ENCODE measurements around the gene IPO5.

Gene IPO5

DNA sequence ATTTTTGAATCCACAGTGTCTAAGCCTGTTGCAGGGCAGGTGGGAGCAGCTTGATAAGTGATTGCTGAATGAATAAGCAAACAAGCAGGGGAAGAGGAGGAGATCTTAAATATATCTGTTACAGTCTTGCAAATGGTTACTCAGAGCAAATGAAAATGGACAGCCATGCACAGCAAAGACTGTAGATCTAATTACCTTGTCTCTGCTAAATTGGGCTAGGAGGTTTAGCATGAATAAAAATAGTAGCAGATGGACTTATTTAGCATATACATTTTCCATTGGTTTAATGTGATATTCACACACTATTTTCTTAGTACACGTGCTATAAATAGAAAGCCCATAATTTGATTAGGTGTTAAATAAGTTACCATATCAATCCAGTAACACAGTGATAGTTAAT is 116.5 kb downstream of the IPO5 start:
- Histone ChIP-seq H3K9ac (ENCODE audit: low read depth, low read length) (no peak overlapping the region), H3K4me3 (ENCODE audit: low read depth, low read length) (no peak overlapping the region), H3K27me3 (ENCODE audit: control insufficient read depth, insufficient read depth, low read length) (no peaks in the 10 kb centered on the region), H3K9me3 (ENCODE audit: control insufficient read depth, insufficient read depth, low read length) (no peaks in the 10 kb centered on the region), H3K36me3 (ENCODE audit: control insufficient read depth, insufficient read depth, low read length) (no peaks in the 10 kb centered on the region), H3K4me1 (ENCODE audit: control insufficient read depth, insufficient read depth, low read length) (no peaks in the 10 kb centered on the region)

DNA sequence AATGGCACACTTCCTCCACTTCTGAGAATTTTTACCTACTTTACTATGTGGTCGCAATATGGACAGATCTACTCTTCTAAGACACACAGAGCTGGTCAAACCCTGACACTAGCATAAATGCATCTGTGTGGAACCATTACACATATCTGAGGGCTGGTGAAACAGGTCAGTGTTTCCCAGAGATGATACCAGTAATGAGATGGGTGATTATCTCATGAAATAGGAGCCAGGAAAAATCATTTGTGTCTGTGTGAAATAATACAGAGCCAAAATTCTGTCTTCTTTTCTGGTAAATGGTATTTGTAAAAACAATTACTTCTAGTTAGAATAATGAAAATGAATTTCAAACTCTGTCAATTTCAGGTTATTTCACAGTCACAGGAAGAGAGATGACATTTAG is 117.8 kb downstream of the IPO5 start:
- Histone ChIP-seq H3K27me3 (ENCODE audit: control insufficient read depth, insufficient read depth, low read length) (no peaks in the 10 kb centered on the region), H3K36me3 (ENCODE audit: control insufficient read depth, insufficient read depth, low read length) (no peaks in the 10 kb centered on the region), H3K9me3 (ENCODE audit: control insufficient read depth, insufficient read depth, low read length) (no peaks in the 10 kb centered on the region), H3K9ac (ENCODE audit: low read depth, low read length) (no peak overlapping the region), H3K4me3 (ENCODE audit: low read depth, low read length) (no peak overlapping the region), H3K4me1 (ENCODE audit: control insufficient read depth, insufficient read depth, low read length) (no peaks in the 10 kb centered on the region)

DNA sequence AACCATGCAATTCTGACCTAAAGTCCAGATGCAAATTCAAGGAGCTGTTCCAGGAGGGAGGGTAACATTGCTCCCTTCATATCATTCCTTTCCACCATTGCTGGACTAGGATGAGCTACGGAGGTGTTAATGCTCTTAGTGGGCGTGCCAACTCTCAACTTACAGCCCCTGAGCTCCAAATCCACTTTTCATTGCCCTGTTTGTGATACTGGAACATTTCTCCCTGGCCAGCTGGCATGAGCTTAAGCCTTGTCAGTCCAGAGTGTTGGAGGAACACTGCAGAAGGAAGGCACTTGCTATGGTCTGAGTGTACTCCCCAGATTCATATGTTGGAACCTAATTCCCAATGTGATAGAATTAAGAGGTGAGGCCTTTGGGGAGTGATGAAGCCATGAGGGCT is 119.0 kb downstream of the IPO5 start:
- no peak overlapping the region for H3K9ac ChIP-seq (ENCODE audit: low read depth, low read length)
- H3K36me3 ChIP-seq (ENCODE audit: control insufficient read depth, insufficient read depth, low read length): no peaks in the 10 kb centered on the region
- H3K4me3 ChIP-seq (ENCODE audit: low read depth, low read length): no peak overlapping the region
- H3K27me3 ChIP-seq (ENCODE audit: control insufficient read depth, insufficient read depth, low read length): no peaks in the 10 kb centered on the region
- no peaks in the 10 kb centered on the region for H3K4me1 ChIP-seq (ENCODE audit: control insufficient read depth, insufficient read depth, low read length)
- no peaks in the 10 kb centered on the region for H3K9me3 ChIP-seq (ENCODE audit: control insufficient read depth, insufficient read depth, low read length)
